ENCODE measurements around the gene FRMPD3.

- TF ChIP-seq BACH2 (CRISPR knock-in tag; IDR thresholded peaks at IDR 0.05; ENCODE audit: borderline replicate concordance): no peak
- TF ChIP-seq ARNTL (CRISPR knock-in tag; IDR thresholded peaks at IDR 0.05; ENCODE audit: borderline replicate concordance, low read depth): no peak
- TF ChIP-seq ZNF565 (CRISPR knock-in tag; conservative IDR thresholded peaks at IDR 0.05; ENCODE audit: low read depth): no peak
- TF ChIP-seq PATZ1 (CRISPR knock-in tag; IDR thresholded peaks at IDR 0.05; ENCODE audit: borderline replicate concordance): no peak
- no peak for TF ChIP-seq RARB (CRISPR knock-in tag; IDR thresholded peaks at IDR 0.05)
- no peak for TF ChIP-seq PPARA (CRISPR knock-in tag; IDR thresholded peaks at IDR 0.05; ENCODE audit: borderline replicate concordance)
These were observed 841 bp upstream of the FRMPD3 start for GRCh38 chrX:107448625-107448997.
